Stimulated activated CD8-positive, alpha-beta memory T cell treated with anti-CD3 and anti-CD28 coated beads, Interleukin-12 subunit alpha, Interleukin-12 subunit beta, amount 100 ng/mL, for 1 hour (primary cell): ENCODE results near the gene CHST1.

Source experiments
- DNase-seq: peaks from one replicate; pipeline ENCODE4 v3.0.0-alpha.2; 2020; ENCODE audit warnings: low read depth

CHST1 gene

DNA sequence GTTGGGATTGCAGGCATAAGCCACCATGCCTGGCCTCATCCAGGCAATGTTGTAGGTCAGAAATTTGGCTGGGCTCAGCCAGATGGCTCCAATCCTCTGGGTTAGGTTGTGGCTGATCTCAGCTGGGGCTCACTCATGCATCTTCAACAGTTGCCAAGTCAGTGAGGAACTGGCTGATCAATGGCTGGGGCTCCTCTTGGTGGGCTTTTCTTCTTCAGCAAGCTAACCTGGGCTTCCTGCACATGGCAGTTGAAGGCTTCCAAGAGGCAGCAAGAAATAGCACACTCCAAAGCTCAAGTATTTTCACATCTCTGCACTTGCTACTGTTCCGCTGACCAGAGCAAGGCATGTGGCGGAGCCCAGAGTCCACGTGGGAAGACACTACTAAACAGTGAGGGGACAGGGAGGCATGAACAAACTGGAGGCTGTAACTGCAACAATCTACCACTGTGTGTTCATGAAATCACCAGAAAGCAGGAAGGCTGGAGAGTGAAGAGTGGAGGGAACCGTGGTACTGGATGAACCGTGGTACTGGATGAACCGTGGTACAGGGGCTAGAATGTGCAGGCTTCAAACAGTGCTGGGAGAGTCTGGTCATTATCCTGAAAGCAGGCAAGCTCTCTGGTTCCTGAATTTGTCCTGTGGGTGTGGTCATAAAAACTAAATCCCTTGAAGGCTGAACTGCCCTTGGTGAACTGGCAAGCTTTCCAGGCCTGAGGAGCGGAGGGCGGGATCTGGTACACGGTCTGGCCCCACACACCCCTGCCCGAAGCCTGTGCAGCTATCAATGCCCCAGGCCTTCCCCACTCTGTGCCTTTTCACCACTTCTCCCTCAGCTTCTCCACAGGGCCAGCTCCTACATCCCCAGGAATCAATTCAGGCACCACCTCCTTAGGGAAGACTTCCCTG lies 20.2 kb downstream of the CHST1 start:
- no peak for DNase-seq

DNA sequence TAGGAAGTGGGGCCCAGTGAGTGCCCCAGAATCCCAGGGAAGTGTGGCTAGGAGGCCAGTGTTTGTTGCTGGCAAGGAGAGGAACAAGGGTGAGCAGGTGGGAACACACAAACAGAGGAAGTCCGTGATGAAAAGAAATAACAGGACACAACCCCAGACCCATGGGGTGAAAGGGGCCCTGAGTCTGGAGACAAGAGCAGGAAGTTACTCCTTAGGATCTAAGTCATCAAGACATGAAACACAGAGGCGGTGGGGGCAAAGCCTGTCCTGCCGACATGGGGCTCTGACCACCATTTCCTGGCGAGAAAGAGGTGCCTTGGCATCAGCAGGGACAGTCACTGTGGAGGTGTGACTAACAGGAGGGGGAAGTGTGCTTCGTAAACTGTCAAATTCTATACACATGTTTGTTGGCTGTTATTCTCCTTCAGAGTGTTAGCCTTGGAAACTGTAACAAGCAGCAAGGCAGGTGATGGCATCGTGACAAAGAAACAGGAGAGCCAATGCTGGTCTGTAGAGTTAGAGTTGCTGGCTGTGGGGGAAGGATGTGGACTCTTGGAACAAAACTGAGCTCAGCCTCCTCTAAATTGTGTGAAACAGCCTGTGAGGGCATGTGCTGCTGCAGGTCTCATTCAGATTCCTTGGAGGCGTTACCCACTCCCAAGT lies 21.7 kb downstream of the CHST1 start:
- no peak for DNase-seq

DNA sequence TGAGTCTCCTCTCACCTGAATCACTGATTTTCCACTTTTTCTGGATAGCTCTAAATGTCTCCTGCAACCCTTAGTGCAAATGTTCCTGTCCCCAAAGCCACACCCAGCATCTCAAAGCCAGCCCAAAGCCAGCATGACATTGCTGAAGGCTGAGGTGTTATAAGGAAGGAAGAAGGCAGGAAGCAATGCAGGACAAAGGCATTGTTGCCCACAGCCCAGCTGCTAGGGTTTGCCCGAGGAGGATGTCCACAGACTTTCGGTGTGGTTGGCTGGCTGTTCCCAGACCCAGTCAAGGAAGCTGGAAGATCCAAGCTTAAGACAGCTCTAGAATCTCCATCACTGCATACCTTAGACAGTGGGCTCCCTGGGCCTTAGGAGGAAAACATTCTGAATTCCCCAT lies 23.5 kb downstream of the CHST1 start:
- no peak for DNase-seq

DNA sequence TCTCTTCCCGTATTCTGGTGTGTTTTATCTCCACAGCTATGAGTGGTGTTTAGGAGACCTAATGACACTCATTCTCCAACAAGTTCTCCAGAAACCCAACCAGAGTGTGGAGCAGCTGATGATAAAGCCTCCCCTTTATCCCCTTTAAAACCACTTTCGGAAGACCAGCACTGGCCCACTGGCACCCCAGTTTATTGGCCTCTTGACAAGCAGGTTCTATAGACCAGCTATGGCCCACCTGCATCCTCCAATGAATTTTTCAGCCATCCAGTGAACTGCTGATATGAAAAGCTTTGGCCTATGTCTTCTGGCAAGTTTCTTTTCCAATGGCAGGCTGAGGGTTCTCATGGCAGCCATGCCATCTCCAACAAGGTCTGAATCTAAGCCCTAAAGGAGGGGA lies 27.4 kb downstream of the CHST1 start:
- DNase-seq, result no peak

DNA sequence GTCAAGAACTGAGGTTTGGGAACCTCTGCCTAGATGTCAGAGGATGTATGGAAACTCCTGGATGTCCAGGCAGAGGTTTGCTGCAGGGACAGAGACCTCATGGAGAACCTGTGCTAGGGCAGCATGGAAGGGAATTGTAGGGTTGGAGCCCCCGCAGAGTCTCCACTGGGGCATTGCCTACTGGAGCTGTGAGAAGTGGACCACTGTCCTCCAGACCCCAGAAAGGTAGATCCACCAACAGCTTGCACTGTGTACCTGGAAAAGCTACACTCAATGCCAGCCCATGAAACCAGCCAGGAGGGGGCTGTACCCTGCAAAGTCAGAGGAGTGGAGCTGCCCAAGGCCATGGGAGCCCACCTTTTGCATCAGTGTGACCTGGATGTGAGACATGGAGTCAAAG lies 29.5 kb downstream of the CHST1 start:
- no peak for DNase-seq

DNA sequence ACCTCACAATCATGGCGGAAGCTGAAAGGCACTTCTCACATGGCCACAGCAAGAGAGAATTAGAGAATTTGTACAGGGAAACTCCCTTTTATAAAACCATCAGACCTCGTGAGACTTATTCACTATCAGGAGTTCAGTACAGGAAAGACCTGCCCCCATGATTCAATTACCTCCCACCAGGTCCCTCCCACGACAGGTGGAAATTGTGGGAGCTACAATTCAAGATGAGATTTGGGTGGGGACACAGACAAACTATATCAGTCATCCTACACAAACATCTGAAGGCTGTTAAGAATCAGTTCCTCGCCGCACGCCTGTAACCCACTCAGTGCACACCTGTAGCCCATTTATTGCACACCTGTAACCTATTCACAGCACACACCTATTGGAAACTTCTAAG lies 39.8 kb downstream of the CHST1 start:
- no peak for DNase-seq

DNA sequence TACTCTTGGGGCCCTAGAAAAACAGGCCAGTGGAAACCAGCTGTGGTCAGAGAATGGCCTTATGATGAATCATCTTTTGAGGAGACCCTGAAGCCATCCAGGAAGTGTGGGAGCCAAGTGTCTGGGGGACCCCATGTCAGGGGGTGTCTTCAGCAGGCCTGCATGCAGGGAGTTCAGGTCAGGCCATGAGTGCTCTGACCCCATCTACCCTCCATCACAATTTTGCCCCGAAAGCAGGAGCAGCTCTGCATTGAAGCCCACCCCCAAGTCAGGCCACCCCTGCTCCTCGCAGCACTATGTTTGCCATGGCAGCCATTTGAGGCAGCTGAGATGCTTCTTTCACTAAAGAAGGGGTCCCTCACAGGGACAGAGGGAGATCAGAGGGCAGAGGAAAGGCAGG lies 41.3 kb downstream of the CHST1 start:
- DNase-seq, result no peak

DNA sequence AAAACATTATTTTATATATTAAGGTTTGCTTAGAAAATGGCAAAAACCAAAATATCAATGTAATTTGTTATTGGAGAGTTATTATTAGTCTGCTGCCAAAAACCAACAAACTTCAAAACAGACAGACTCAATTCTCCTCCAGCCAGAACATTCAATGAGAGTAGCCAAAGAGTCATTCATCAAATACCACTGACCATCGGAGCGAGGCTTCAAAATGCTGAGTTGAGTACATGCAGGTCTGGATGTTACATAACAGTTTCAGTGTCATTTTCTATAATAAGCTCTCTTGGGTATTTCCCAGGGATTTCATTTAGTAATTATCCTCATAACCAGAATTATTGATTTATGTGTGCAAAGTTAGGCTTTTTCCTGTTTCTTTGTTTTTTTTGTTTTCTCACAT lies 42.6 kb downstream of the CHST1 start:
- DNase-seq, result no peak

DNA sequence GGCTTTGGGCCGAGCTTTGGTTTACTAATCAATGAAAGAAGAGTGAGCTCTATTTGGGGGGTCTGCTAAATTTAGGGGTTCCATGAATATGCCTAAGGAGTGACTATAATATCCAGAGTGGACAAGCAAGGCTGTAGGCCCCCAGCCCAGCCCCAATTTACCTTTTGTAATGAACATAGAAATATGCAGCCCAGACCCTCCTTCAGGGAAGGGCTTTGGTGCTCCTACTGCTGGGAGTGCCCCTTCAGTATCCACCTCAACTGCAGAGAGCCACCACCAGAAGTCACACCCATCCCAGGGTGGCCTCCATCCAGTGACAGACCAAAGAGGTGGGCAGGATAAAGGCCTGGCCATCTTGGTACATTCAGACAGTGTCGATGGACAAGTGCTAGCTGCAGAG lies 43.1 kb downstream of the CHST1 start:
- no peak for DNase-seq

DNA sequence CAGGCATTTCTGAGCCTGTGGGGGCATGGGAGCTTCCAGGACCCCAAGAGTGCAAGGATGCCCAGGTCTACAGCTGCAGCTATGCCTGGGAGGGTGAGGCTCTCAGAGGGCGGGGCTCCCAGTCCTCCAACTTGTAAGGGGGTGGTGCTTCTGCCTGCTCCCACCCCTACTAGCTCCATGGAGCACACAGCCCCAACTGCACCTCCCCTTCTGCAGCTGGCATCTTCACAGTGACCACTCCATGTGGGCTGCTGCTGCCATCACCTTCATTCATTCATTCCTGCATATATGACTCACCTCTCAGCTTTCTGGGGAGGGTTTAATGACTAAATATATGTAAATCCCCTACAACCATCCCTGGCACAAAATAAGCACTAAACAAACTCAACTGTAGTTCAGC lies 43.8 kb downstream of the CHST1 start:
- no peak for DNase-seq

DNA sequence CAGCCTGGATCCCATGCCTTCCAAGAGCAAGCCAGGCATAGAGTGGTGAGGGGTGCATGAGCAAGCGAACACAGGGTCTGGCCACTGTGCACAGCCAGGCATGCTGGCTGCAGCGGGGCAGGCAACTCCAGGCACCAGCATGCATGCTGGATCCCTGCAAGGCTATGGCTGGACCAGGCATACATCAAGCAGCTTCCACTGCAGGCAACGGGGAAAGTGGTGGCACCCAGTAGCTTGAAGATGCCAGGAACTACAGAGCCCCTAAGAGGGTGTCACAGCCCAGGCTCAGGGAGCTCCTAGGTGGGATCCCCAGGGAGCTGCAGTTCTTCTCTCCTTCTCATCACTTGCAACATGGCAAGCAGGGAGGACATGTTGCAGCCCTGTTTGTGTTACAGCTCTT lies 45.2 kb downstream of the CHST1 start:
- no peak for DNase-seq

DNA sequence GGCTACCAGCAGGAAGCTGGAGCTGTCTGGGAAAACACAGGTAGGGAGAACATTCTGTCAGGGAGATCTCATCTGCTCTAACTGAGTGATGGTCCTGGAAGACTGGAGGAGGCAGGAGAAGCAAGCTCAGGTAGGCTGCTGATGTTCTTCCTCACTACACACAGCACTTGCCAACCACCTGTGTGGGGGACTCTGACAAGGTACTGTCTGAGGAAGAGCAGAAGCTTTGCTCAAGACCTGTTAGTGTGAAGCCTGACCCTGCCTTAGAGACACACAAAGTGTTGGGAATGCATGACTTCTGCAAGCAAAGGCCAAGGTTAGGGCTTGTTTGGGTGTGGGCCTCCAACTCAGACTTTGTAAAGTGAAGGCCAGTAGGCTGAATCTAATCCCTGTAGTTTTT lies 46.5 kb downstream of the CHST1 start:
- no peak for DNase-seq

DNA sequence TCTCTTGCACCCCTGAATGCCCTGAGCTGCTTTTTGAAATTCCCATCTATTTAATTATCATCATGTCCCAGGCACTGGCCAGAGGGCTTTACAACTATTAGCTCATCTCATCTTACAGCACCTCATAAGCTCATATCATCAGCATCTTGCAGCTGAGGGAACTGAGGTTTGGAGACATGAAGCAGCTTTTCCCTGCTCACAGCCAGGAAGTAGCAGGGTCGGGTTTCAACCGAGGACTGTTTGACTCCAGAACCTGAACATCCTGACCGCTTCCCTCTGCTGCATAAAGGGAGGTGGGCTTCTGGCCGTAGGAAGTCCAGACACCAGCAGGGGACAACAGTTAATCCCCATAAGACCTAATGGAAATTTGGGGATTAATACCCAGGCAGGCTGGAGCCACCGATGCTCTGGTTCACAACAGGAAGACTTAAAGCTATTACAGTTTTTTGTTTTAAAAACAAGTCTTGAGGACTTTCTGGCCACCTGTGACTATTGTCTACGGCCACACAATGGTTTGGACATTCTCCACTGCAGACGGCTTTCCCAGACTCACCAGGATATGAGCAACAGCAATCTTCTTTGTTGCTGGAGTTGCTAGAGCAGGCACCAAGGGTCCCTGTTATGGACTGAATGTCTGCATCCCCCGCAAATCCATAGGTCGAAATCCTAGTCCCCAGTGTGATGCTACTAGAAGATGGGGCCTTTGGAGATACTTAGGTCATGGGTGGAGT lies 47.4 kb downstream of the CHST1 start:
- DNase-seq, result no peak

DNA sequence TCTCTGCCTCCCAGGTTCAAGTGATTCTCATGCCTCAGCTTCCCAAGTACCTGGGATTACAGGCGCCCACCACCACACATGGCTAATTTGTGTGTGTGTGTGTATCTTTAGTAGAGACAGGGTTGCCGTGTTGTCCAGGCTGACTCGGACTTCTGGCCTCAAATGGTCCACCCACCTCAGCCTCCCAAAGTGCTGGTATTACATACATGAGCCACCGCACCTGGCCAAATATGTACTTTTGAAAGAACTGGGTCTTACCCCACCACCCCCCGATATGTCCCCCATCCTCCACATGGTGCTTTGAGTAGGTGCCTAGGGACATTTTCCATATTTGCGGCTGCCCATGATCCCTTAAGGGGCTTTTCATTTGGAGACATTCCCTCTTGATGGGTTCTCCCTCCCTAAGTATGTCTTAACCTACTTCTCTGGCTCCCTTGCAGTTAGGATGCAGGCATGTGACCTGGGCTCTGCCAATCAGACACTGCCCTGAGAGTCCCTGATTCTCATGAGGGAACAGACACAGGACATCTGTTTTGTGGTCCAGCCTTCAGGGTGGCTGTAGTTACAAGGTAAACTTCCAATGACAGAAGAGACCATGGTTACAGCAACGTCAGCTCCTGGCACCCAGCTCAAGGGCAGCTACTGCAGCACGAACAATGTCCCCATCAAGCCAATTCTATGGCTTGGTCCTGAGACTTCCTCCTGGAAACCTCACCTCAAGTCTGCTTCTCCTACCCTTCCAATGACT lies 48.4 kb downstream of the CHST1 start:
- no peak for DNase-seq

DNA sequence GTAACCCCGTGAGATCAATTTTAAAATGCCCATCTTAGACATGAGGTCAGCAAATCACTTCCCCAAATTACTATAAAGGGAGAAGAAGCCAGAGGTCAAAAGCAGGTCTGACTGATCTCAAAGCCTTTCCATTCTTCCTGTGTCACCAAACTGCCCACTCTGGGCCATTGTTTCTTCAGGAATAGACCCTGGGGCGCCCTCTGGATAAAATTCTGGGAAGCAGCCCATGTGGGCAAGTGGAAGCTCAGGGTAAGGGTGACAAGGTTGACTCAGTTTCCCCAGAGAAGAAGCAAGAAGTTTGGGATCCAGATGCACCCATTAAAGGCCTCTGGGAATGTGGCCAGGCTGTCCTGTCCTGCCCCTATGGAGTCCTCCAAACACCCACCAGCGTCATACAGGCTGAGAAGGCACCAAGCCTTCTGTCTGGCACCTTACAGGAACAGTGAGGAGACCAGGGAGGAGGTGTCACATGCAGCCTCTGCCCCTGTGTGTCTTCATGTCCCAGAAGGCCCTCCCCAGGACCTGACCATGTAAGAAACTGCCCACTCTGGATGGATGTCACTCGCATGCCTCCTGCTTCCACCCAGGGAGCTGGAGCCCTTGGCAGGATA lies 50.1 kb downstream of the CHST1 start:
- DNase-seq, result no peak

DNA sequence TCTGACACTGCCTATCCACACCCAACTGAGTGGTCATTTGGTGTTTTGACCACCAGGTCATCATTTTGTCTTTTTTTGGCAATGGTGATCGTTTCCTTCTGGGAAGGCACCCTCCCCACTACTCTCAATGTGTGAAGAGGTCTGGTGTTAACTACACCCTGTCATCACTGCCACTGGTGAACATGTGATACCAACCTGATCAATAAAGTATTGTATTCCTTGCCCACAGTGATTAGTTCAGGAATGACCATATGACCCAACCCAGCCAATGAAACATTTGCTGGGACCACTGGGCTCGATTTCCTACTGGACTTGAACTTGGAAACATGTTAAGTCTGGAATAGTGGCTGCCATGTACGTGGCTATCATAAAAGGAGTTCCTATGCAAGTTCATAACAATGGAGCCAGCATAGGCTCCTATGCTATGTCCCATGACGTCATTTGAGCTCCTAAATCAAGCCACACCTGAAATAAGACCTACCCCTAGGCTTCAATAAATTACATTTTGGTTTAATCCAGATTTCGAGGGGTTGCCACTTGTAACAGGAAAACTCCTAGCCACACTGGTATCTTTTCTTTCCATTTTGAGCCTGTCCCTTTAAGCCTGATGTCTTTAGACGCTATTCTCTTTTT lies 51.1 kb downstream of the CHST1 start:
- no peak for DNase-seq

DNA sequence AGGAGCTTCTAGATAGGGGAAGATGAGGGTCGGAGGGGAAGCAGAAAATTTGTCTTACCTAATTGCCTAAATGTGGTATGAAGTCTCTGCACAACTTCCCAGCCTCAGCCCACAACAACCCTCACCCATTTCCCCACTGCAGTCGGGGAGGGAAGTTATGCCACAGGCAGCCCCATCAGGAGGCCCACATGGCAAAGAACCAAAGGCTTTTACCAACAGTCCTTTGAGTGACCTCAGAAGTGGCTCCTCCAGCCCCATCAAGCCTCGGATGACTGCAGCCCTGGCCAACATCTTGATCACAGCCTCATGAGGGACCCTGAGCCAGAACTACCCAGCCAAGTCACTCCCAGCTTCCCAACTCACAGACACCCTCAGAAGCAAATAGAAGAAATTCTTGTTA lies 54.8 kb downstream of the CHST1 start:
- DNase-seq, result no peak

DNA sequence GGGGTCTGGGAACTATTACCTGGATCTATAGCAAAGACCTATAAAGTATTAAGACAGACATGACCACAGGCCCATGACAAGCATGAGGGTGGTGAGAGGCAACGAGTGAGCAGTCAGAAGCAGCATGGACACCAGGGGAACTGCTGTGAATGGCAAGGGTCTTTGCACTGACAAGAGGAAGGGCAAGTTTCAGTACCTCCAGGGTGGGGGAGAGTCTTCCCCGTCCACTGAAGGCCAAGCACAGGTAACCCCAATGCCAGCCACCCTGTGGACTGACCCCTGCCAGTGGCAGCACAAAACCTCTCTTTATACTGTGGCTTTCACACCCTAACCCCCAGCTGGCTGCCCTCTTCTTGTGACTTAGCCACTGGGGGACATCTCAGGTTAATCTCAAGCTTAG lies 55.5 kb downstream of the CHST1 start:
- no peak for DNase-seq

DNA sequence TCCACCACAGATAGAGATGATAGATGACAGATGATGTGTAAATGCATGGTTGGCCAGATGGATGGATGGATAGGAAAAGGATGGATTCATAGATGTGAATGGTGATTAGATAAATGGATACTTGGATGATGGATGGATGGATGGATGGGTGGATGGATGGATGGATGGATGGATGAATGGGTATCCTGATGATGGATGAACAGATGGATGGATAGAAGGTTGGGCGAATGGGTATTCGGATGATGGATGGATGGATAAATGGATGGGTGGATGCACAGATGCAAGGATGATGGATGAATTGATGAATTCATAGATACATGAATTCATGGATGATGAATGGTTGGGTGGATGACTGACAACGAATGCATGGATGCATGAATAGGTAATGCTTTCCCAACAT lies 56.1 kb downstream of the CHST1 start:
- DNase-seq, result no peak

DNA sequence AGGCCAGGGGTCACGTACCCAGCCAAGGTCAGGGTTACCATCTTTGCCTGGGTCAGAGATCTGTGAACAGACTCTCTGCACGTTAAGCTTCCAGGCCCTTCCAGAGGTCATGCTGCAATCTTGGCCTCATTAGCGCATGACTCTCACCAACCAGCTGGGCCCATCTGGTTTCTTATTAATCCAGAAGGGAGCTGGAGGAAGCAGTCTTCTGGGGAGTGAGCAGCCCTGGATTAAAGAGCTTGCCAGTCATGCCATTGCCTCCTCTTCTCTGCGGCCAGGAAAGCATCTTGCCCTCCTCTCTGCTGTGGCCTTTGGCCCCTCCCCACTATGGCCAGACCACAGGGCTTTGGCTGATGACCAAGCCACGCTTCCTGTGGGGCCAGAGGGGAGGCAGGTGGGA lies 57.4 kb downstream of the CHST1 start:
- no peak for DNase-seq

DNA sequence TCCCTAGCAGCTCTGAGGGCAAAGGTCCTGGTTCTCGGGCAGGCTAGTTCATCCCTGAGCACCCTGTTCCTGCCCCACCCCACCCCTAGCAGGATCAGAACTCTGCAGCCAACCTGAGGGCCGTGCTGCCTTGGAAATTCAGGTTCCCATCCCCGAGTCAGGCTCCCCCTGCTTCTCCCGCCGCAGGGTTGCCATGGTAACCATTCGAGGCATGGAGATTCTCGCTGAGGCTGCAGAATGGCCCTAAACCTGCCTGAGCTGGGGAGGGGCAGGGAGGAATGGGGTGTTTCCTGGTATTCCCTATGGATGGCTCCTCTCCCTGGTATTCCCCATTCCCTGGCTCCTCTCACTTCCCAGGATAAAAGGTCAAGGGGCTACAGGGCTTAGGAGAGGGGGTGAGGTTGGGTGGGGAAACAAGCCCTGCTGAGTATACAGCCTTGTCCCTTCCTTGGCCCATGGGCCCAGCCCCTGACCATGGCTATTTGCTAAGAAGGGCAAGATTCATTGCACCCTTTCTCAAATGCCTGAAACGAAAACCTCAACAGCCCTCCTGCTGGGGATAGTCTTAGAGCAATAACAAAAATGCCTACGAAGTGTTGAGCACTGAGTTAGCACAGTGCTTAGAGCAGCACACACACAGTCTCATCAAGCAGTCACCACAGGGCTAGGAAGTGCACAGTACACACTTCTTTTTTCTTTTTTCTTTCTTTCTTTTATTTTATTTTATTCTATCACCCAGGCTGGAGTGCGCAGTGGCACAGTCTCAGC lies 58.7 kb downstream of the CHST1 start:
- no peak for DNase-seq
